Natural killer cell (primary cell): ENCODE results near the gene CATSPER3. TPM values are rescaled to one million over a fixed set of nuclear protein-coding genes. Genes with fewer than 3 reads are reported as not detected.

ENCODE experiments used
- ATAC-seq, 3 donors: fragments of 150-1000 bp in 2 of 3; fragments of 200-7000 bp in 1 of 3; cut with Tn5 transposase; 1 replicate in 1 of 3; 2 replicates in 2 of 3; pipeline ENCODE4 v1.10.0; 2021; ENCODE audit warnings: mild to moderate bottlenecking in 2 of 3, moderate library complexity in 2 of 3
- DNase-seq, 2 donors: peaks; one replicate each; pipeline versions ENCODE4 v3.0.0 to v3.0.0-alpha.2; 2013 to 2021; ENCODE audit warnings: mixed read lengths in 1 of 2
- H3K27ac ChIP-seq: one replicate; pipeline ENCODE4 v1.5.1; 2013; ENCODE audit warnings: mild to moderate bottlenecking, low read length
- H3K27me3 ChIP-seq: one replicate; pipeline ENCODE4 v1.6.1; 2013; ENCODE audit warnings: low read length; ENCODE audit not compliant: control insufficient read depth, insufficient read depth
- H3K36me3 ChIP-seq: one replicate; pipeline ENCODE4 v1.6.1; 2013; ENCODE audit warnings: low read length; ENCODE audit not compliant: control insufficient read depth, insufficient read depth
- H3K4me1 ChIP-seq: one replicate; pipeline ENCODE4 v1.6.1; 2013; ENCODE audit warnings: low read length; ENCODE audit not compliant: control insufficient read depth, insufficient read depth
- H3K4me3 ChIP-seq: one replicate; pipeline ENCODE4 v1.5.1; 2013; ENCODE audit warnings: low read length
- H3K9me3 ChIP-seq: one replicate; pipeline ENCODE4 v1.6.1; 2013; ENCODE audit warnings: low read length; ENCODE audit not compliant: control insufficient read depth, insufficient read depth
- H3K27ac Mint-ChIP-seq, 2 donors: one replicate each; pipeline ENCODE4 v1.8.0; 2022; ENCODE audit warnings: mild to moderate bottlenecking in 2 of 2, mixed read lengths in 2 of 2, moderate library complexity in 1 of 2
- H3K27me3 Mint-ChIP-seq, 2 donors: one replicate each; pipeline ENCODE4 v1.8.0; 2022; ENCODE audit warnings: low read depth in 2 of 2, mixed read lengths in 2 of 2
- H3K36me3 Mint-ChIP-seq: one replicate; pipeline ENCODE4 v1.8.0; 2022; ENCODE audit warnings: mixed read lengths
- H3K4me1 Mint-ChIP-seq, 2 donors: one replicate each; pipeline ENCODE4 v1.8.0; 2022; ENCODE audit warnings: mixed read lengths in 2 of 2
- H3K4me3 Mint-ChIP-seq: one replicate; pipeline ENCODE4 v1.8.0; 2022; ENCODE audit warnings: mild to moderate bottlenecking, moderate library complexity, mixed read lengths
- H3K9me3 Mint-ChIP-seq, 2 donors: one replicate each; pipeline ENCODE4 v1.8.0; 2022; ENCODE audit warnings: mixed read lengths in 2 of 2
- CTCF ChIP-seq: fragments of 200-600 bp; IDR thresholded peaks from one replicate; pipeline ENCODE4 v1.8.0; 2022; ENCODE audit warnings: antibody characterized with exemption
- WGBS: methylation state at CpG from one replicate; pipeline ENCODE4 v1.1.7; 2013; ENCODE audit warnings: missing lambda C conversion rate; ENCODE audit not compliant: insufficient coverage; 5-methylcytosine and 5-hydroxymethylcytosine counted together
- intact Hi-C: fragments of 100-400 bp; cut with micrococcal nuclease; formaldehyde crosslinking; loops from one replicate; pipeline ENCODE4 v1.14.2; 2022
- total RNA-seq, 4 donors: library from RNA; stranded (reverse); fragments of 120-200 nt in 1 of 4; gene quantifications; one replicate each; pipeline versions ENCODE4 v1.2.3 to v1.2.4, GENCODE V29; 2013 to 2022

Gene CATSPER3
- total RNA-seq, 3 donors from 2014 or later (not counting 1 experiment from before 2014, with no cell fraction given), result 0.31 to 0.79 (median 0.55) TPM

GRCh38 chr5:135034236-135034962 is 66.7 kb downstream of the CATSPER3 start:
- H3K27ac Mint-ChIP-seq, result no peak overlapping the region
- Histone ChIP-seq H3K36me3 (no peaks in the 10 kb centered on the region), H3K27me3 (peaks cover 57% of the 10 kb centered on the region), H3K4me3 (no peak overlapping the region), H3K4me1 (peaks cover 21% of the 10 kb centered on the region), H3K27ac (no peak overlapping the region), H3K9me3 (no peaks in the 10 kb centered on the region)
- peak overlapping the region; percentile 81 for H3K4me3 Mint-ChIP-seq
- H3K36me3 Mint-ChIP-seq, result no peaks in the 10 kb centered on the region
- no peak for ATAC-seq
- intact Hi-C loops, result no loop called here
- peaks cover 42 to 47% of the 10 kb centered on the region in 2 donors for H3K27me3 Mint-ChIP-seq
- H3K9me3 Mint-ChIP-seq, result no peaks in the 10 kb centered on the region
- peaks cover 11 to 29% of the 10 kb centered on the region in 2 donors for H3K4me1 Mint-ChIP-seq
- WGBS, result 6% methylated on average over 62 of the region's 65 CpGs
- TF ChIP-seq CTCF, result no peak
- DNase-seq, result no peak

DNA sequence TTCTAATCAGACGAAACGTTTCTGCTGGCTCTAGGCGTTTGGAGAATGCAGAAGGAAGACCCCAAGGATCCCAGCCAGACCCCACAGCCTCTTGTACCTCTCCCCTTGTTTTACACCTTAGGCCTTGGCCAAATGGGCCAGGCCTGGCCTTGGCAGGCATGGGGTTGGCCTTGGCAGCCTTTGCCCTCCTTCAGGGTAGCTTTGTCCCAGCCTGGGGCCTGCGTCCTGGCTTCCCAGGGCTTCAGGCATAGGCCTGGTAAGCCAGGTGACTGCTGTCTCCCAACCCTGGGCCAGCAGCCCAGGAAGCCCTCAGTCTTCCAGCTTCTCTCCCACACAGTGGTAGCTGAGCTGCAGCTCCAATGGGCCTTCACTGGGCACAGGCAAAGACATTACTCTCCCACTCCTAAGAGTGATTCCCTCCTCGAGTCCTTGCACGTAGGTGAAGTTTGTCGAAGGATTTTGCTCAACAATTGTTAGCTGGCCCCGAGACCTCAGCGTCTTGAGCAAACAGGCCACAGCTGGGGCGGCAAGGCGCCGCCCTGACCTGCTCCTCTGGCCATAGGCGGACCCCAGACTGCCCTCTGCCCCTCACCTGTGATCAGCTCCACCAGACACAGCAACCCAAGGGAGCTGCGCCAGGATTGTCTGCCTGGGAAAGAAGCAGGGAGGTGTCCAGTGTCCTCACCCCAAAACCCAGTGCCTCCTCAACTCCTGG is 67.4 kb downstream of the CATSPER3 start:
- ATAC-seq (peak in 1 of 3 donors; percentile 8), DNase-seq (no peak)
- Mint-ChIP-seq H3K4me1 (peaks cover 11 to 29% of the 10 kb centered on the region in 2 donors), H3K27me3 (peaks cover 37 to 40% of the 10 kb centered on the region in 2 donors), H3K9me3 (no peaks in the 10 kb centered on the region), H3K4me3 (peak overlapping the region; percentile 81), H3K36me3 (no peaks in the 10 kb centered on the region), H3K27ac (no peak overlapping the region)
- no peak for TF ChIP-seq CTCF
- Histone ChIP-seq H3K27ac (no peak overlapping the region), H3K4me3 (no peak overlapping the region), H3K27me3 (peaks cover 53% of the 10 kb centered on the region), H3K9me3 (no peaks in the 10 kb centered on the region), H3K36me3 (no peaks in the 10 kb centered on the region), H3K4me1 (peaks cover 25% of the 10 kb centered on the region)
- WGBS, result 80% methylated on average over 14 of the region's 14 CpGs
- intact Hi-C loops, result no loop called here

GRCh38 chr5:135035678-135036030 is 67.9 kb downstream of the CATSPER3 start:
- WGBS, result 54% methylated on average over 3 of the region's 6 CpGs
- DNase-seq (no peak), ATAC-seq (no peak)
- TF ChIP-seq CTCF, result no peak
- Mint-ChIP-seq H3K27ac (no peak overlapping the region), H3K9me3 (no peaks in the 10 kb centered on the region), H3K4me1 (peaks cover 11 to 24% of the 10 kb centered on the region in 2 donors), H3K27me3 (peaks cover 34 to 38% of the 10 kb centered on the region in 2 donors), H3K4me3 (no peak overlapping the region), H3K36me3 (no peaks in the 10 kb centered on the region)
- Histone ChIP-seq H3K27me3 (peaks cover 53% of the 10 kb centered on the region), H3K36me3 (no peaks in the 10 kb centered on the region), H3K4me3 (no peak overlapping the region), H3K27ac (no peak overlapping the region), H3K9me3 (no peaks in the 10 kb centered on the region), H3K4me1 (peaks cover 27% of the 10 kb centered on the region)
- intact Hi-C loops, result no loop called here
